Measurements from ENCODE around the gene ADAMTS7.
"Not testable (repeated sequence)": the region's sequence is repeated elsewhere in the genome, so short reads cannot be mapped to it uniquely, and the experiment has no call there.

DNA sequence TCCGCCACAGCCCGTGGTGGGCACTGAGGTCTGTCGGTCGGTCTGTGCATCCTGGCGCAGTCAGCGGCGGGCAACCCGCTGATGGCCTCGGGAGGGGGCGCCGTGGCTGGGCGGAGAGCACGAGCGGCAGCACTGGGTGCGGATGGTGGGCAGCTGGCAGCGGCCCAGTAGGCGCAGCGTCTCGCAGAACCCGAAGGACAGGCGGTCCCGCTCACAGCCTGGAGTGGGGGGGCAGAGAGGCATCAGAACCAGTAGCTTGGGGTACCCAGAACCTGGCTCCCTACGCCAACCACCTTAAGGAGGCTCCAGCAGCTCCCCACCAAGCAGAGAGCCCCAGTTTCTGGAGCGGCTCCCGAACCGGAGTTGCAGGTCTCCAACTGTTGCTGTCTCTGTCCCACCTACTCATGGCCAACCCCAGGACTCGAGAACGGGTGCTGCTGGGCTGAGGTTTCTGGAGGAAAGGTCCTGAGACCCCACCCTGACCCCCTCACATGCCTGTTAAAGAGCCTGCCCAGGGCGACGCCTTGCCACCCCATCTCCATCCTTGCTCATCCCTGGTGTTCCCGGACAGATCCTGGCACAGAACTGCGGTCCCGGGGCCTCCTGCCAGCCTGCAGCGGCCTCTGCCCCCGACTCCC lies 51.8 kb downstream of the ADAMTS7 start:
- TF ChIP-seq POLR2A (IDR thresholded peaks at IDR 0.05): not testable (repeated sequence)
- TF ChIP-seq, protein P1, sequence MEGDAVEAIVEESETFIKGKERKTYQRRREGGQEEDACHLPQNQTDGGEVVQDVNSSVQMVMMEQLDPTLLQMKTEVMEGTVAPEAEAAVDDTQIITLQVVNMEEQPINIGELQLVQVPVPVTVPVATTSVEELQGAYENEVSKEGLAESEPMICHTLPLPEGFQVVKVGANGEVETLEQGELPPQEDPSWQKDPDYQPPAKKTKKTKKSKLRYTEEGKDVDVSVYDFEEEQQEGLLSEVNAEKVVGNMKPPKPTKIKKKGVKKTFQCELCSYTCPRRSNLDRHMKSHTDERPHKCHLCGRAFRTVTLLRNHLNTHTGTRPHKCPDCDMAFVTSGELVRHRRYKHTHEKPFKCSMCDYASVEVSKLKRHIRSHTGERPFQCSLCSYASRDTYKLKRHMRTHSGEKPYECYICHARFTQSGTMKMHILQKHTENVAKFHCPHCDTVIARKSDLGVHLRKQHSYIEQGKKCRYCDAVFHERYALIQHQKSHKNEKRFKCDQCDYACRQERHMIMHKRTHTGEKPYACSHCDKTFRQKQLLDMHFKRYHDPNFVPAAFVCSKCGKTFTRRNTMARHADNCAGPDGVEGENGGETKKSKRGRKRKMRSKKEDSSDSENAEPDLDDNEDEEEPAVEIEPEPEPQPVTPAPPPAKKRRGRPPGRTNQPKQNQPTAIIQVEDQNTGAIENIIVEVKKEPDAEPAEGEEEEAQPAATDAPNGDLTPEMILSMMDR (IDR thresholded peaks at IDR 0.05 in 4 of 5, conservative IDR thresholded peaks at IDR 0.05 in 1 of 5): not testable (repeated sequence)
